Uterus (tissue), 2 donors: ENCODE measurements around the gene MTX3.

Source experiments
- POLR2A ChIP-seq, 2 donors: fragments of 450-650 bp; IDR thresholded peaks; one replicate each; pipeline ENCODE4 v1.6.1; 2016; ENCODE audit warnings: antibody characterized with exemption in 2 of 2, mild to moderate bottlenecking in 1 of 2, moderate library complexity in 1 of 2
- TF ChIP-seq, protein P1 (sequence below), 4 experiments: fragments of 200-600 bp in 2 of 4; fragments of 450-650 bp in 2 of 4; sonication (generic) in 2 of 4; IDR thresholded peaks; one replicate each; pipeline ENCODE4 v1.5.1; 2016 to 2019; ENCODE audit warnings: antibody characterized with exemption in 4 of 4, mild to moderate bottlenecking in 2 of 4, moderate library complexity in 1 of 4

- TF ChIP-seq, protein P1, sequence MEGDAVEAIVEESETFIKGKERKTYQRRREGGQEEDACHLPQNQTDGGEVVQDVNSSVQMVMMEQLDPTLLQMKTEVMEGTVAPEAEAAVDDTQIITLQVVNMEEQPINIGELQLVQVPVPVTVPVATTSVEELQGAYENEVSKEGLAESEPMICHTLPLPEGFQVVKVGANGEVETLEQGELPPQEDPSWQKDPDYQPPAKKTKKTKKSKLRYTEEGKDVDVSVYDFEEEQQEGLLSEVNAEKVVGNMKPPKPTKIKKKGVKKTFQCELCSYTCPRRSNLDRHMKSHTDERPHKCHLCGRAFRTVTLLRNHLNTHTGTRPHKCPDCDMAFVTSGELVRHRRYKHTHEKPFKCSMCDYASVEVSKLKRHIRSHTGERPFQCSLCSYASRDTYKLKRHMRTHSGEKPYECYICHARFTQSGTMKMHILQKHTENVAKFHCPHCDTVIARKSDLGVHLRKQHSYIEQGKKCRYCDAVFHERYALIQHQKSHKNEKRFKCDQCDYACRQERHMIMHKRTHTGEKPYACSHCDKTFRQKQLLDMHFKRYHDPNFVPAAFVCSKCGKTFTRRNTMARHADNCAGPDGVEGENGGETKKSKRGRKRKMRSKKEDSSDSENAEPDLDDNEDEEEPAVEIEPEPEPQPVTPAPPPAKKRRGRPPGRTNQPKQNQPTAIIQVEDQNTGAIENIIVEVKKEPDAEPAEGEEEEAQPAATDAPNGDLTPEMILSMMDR (IDR thresholded peaks at IDR 0.05) = no peak
- no peak for TF ChIP-seq POLR2A (IDR thresholded peaks at IDR 0.05)
Observed at GRCh38 chr5:79955356-79955895, 35.6 kb downstream of the MTX3 start.
